ENCODE results near the gene SCO2.
A peak's percentile ranks its signal among the peaks of the same experiment; 100 is the strongest.

Gene SCO2

DNA sequence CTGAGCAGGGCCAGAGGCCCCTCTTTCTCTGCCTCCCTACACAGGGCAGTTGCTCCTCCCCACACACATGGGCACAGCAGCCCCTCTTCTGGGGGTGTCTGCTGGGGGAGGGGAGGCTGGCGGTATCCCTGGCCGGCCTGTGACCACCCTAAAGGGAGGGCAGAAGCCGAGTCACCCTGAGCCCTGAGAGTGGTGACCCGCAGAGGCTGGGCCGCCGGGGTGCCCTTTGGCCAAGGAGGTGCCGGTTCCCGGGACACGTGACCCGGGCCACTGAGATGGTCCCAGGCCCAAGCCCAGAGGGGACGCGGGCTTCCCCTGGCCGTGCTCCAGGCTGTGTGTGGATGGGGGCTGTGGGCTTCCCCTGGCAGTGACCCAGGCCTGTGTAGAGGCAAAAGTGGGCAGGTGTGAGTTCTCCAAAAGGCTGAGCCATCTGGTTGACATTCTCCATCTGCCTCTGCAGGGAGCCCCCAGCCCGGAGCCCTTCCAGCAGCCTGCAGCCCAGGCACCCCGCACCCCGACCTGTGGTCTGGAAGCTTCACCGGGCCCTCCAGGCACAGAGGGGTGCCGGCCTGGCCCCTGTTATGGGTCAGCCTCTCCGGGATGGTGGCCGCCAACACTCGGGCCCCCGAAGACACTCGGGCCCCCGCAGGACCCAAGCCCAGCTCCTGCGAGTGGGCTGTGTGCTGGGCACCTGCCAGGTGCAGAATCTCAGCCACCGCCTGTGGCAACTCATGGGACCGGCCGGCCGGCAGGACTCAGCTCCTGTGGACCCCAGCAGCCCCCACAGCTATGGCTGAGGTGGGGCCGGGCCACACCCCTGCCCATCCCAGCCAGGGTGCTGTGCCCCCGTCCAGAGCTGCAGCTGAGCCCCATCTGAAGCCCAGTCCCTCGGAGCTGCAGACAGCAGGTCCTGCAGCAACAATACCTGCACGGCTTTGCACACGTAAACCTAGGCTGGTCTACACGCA lies 43.0 kb downstream of the SCO2 start:
- DNase-seq: no peak

DNA sequence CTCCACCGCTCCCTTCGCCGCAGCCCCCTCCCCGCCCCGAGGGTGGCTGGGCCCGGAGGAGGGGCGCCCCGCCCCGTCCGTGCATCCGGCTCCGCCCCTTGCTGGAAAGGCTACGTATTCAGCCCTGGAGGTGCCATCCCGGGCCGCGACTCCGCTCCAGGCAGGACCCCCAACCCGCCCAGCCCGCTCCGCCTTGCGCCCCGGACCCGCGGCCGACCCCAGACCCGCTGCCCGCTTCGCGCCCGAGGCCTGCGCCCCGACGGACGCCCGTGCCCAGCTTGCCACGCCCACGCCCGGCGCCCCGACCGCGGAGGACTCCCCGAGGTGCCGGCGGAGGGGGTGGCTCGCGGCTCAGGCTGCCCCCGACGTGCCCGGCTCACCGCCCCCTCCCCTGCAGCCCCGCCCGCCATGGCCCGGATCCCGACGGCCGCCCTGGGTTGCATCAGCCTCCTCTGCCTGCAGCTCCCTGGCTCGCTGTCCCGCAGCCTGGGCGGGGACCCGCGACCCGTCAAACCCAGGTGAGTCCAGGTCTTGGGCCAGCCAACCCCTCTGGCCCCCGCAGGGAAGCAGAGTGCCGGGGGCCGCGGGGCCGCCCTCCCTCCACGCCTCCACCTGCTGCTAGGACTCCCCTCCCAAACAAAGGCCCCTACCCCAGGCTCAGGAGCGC lies 43.8 kb downstream of the SCO2 start, which contains the start of gene ADM2:
Gene ADM2 (plus strand): TSS at position 104 of the 667 bp plus-strand sequence. CDS start 305 bp downstream, at position 409.
- peak in 1 of 56 donors; percentile 10 for DNase-seq

DNA sequence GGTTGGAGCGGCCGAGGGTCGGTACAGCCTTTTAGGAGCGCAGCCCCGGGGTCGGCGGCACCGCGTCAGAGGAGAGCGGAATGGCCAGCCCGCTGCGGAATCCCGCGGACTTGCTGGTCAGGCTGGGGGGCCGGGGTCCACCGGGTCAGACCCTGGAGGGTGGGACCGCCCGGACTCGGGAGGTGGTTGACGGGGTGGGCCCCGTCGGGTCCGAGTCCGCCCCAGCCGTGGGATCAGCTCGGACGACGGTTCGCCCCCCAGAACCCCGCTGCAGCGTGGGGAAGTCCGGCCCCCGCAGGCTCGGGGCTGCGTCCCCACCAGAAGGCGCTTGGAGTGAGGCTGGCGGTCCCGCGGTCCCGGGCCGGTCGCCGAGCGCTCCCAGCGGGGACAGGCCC lies 44.4 kb downstream of the SCO2 start:
- DNase-seq: no peak

DNA sequence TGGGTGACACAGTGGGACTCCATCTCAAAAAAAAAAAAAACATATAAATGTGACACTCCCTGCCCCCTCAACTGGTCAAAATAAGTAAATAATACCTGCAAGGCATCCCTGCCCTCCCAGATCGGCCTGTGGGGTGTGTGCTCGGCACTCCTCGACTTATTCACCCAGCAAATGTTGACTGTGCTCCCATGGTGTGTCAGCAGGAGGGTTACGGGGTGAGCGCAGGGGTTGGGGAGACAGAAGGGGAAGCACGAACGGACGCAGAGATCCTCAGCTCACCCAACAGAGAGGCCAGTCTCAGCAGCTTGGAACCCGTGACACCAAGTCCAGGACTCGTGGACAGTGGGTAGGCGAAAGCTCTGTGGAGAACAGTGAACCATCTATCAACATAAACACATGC lies 45.7 kb downstream of the SCO2 start:
- DNase-seq: no peak

DNA sequence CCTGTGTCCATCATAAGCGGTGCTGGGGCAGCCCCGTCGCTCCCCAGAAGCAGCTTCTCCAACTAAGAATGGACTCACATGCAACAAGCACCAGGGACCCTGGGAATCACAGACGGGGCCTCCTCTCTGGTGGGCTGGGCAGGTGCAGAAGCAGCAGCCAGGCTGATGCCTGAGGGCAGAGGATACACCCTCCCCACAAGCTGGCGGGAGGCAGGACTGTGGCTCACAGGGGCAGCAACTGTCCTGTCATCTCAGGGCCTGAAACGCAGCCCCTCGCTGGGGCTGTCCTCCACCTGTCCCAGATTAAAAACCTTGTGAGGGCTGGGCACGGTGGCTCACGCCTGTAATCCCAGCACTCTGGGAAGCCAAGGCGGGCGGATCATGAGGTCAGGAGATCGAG lies 47.5 kb downstream of the SCO2 start:
- no peak for DNase-seq

DNA sequence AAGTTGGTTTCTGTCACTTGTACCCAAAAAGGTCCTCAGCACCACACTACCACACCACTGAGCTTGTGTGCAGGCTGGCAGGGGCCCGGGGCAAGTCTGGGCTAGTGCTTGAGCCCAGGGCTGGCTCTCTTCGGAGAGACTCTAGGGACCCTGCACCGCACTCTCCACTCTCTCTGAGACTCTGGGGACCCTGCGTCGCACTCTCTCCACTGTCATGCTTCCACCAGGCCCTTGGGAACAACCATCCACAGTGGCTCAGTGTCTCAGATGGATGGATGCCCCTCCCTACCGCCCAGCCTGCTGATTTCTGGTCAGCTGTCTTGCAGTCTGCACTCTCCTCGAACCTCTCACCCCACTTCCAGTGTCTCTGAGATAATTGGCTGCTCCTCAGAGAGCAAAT lies 48.5 kb downstream of the SCO2 start:
- no peak for DNase-seq

DNA sequence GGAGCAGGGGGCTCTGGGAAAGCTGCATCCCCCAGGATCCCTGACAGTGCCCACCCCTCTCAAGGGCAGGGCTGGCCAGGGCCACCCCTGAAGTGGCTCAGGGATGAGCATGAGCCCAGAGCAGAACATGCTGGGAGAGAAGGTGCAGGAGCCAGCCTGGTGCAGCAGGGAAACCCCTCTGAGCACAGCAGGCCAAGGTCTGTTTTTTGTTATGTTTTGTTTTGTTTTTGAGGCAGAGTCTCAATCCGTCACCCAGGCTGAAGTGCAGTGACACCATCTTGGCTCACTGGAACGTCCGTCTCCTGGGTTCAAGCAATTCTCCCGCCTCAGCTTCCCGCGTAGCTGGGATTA lies 49.8 kb downstream of the SCO2 start:
- DNase-seq: no peak

DNA sequence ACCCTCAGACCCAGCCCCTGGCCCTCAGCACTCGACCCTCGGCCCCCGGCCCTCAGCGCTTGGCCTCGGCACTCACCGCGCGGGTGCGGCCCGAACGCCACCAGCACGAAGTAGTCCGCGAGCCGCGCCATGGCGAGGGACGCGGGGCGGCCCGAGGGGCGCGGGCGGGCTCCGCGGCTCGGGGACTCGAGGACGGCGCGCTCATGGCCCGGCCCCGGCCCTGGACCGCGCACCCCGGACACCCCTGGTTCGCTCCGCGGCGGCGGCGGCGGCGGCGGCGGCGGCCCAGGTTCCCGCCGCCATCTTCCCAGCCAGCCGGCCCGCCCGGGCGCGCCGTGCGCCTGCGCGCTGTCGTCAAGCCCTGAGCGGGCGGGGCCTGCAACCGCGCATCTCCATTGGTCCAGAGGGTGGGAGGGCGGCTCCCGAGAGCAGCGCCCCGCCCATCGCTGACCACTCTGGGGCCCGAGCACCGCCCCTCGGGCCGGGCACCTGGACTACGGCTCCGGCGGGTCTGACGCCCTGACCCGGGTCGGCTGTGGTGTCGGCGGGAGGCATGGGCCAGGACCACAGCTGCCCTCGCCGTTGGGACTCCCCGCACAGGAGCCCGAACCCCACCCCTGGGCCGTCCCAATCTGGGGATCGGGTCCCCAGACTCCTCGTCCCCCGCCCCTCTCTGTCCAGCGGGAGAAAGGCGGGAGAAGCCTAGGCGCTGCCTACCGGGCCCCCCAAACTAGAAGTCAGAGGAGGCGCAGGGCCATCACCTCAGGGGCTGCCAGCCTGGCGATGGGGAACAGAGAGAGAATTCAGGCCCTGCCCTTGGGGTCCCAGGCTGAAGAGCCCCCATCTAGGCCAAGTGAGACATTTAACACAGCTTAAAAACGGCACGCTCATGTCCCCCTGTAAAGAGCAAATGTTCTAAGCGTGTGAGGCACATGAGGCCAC lies 50.4 kb downstream of the SCO2 start, which contains the start of gene SBF1:
Gene SBF1 (minus strand): TSS at position 326 of the 942 bp plus-strand sequence. CDS start 195 bp downstream, at position 131.
- peak; percentile 21 to 93 (median 84) for DNase-seq

DNA sequence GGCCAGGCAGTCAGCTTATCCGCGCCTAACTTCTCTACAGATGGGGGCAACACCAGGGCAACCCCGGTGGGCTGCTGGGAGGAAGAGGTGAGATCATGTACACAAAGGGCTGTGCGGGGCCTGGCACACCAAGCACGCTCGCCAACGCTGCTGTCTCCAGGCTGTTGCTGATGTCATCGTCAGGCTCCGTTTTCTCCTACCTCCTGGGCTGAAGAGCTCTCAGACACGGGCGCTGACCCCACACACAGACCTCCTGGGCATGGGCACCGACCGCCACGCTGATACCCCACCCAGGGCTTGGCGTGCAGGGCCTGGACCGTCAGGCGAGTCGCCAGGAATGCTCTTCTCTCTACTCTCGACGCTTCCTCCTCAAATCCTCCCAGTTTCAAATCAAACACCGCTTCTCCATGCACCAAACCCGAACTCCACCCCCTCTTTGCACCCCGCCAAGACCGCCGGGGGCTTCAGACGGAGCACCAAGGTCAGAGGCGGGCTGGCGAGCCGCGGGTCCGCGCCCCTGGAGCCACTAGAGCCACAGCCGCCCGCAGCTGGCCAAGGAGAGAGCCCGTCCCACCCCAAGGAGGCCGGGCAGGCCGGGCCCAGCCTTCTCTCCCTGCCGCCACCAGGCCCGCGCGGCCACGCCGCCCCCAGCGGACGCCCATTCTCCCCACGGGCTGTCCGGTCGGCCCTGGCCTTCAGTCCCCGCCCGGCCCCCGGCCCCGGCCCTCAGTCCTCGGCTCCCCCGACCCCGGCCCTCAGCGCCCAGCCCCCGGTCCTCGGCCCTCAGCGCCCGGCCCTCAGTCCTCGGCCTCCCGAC lies 51.3 kb downstream of the SCO2 start:
- DNase-seq: peak in 16 of 56 donors; percentile 4 to 41 (median 20)
